Measurements from ENCODE around the gene C4orf50.

The C4orf50 gene

GRCh38 chr4:5884796-5885195 lies 133.4 kb downstream of the C4orf50 start:
- TF ChIP-seq EZH2 (optimal IDR thresholded peaks at IDR 0.05; ENCODE audit: low read depth, low read length) (no peak), EZH2phosphoT487 (IDR thresholded peaks at IDR 0.05; ENCODE audit: low read length) (no peak), CTCF (IDR thresholded peaks at IDR 0.05; ENCODE audit: low read length) (no peak)
- no peak overlapping the region for H2AFZ ChIP-seq (ENCODE audit: low read length)
- no peak for DNase-seq
- no peak overlapping the region for H3K27ac ChIP-seq (ENCODE audit: low read length)
- H3K4me1 ChIP-seq (ENCODE audit: low read length) = no peaks in the 10 kb centered on the region
- H4K20me1 ChIP-seq (ENCODE audit: insufficient read depth, low read length) = no peaks in the 10 kb centered on the region
- H3K4me3 ChIP-seq (ENCODE audit: low read length) = no peak overlapping the region
- no peak overlapping the region for H3K4me2 ChIP-seq (ENCODE audit: low read depth, low read length)
- no peaks in the 10 kb centered on the region for H3K79me2 ChIP-seq (ENCODE audit: low read length)
- no peaks in the 10 kb centered on the region for H3F3A ChIP-seq (ENCODE audit: insufficient read depth, low read length)
- H3K9me3 ChIP-seq (replicated peaks; ENCODE audit: insufficient read depth, low read length) = no peaks in the 10 kb centered on the region
- no peak overlapping the region for H3K9ac ChIP-seq (ENCODE audit: low read length)
- no peaks in the 10 kb centered on the region for H3K9me2 ChIP-seq (replicated peaks; ENCODE audit: insufficient read depth, low read length)
- no peaks in the 10 kb centered on the region for H3K36me3 ChIP-seq (replicated peaks; ENCODE audit: insufficient read depth, low read length)
- H3K27me3 ChIP-seq (replicated peaks; ENCODE audit: insufficient read depth, low read length) = peaks cover 31% of the 10 kb centered on the region

- H3K27me3 ChIP-seq (replicated peaks; ENCODE audit: insufficient read depth, low read length) = peaks cover 23% of the 10 kb centered on the region
- no peak for DNase-seq
- H4K20me1 ChIP-seq (ENCODE audit: insufficient read depth, low read length) = no peaks in the 10 kb centered on the region
- H3K27ac ChIP-seq (ENCODE audit: low read length) = no peak overlapping the region
- TF ChIP-seq CTCF (IDR thresholded peaks at IDR 0.05; ENCODE audit: low read length) (no peak), EZH2phosphoT487 (IDR thresholded peaks at IDR 0.05; ENCODE audit: low read length) (no peak), EZH2 (optimal IDR thresholded peaks at IDR 0.05; ENCODE audit: low read depth, low read length) (no peak)
- no peaks in the 10 kb centered on the region for H3K9me3 ChIP-seq (replicated peaks; ENCODE audit: insufficient read depth, low read length)
- H3K79me2 ChIP-seq (ENCODE audit: low read length) = no peaks in the 10 kb centered on the region
- H3K36me3 ChIP-seq (replicated peaks; ENCODE audit: insufficient read depth, low read length) = no peaks in the 10 kb centered on the region
- no peak overlapping the region for H2AFZ ChIP-seq (ENCODE audit: low read length)
- no peak overlapping the region for H3K4me2 ChIP-seq (ENCODE audit: low read depth, low read length)
- no peak overlapping the region for H3K4me3 ChIP-seq (ENCODE audit: low read length)
- H3K4me1 ChIP-seq (ENCODE audit: low read length) = no peaks in the 10 kb centered on the region
- H3F3A ChIP-seq (ENCODE audit: insufficient read depth, low read length) = no peaks in the 10 kb centered on the region
- H3K9ac ChIP-seq (ENCODE audit: low read length) = no peak overlapping the region
- no peaks in the 10 kb centered on the region for H3K9me2 ChIP-seq (replicated peaks; ENCODE audit: insufficient read depth, low read length)
Measured at GRCh38 chr4:5883916-5884315, 134.3 kb downstream of the C4orf50 start.

GRCh38 chr4:5882947-5883346 lies 135.3 kb downstream of the C4orf50 start:
- no peaks in the 10 kb centered on the region for H3K79me2 ChIP-seq (ENCODE audit: low read length)
- no peaks in the 10 kb centered on the region for H3K9me2 ChIP-seq (replicated peaks; ENCODE audit: insufficient read depth, low read length)
- no peaks in the 10 kb centered on the region for H3K36me3 ChIP-seq (replicated peaks; ENCODE audit: insufficient read depth, low read length)
- H3K4me2 ChIP-seq (ENCODE audit: low read depth, low read length) = no peak overlapping the region
- no peaks in the 10 kb centered on the region for H3K9me3 ChIP-seq (replicated peaks; ENCODE audit: insufficient read depth, low read length)
- H3F3A ChIP-seq (ENCODE audit: insufficient read depth, low read length) = no peaks in the 10 kb centered on the region
- H2AFZ ChIP-seq (ENCODE audit: low read length) = no peak overlapping the region
- no peak for TF ChIP-seq CTCF (IDR thresholded peaks at IDR 0.05; ENCODE audit: low read length)
- TF ChIP-seq EZH2phosphoT487 (IDR thresholded peaks at IDR 0.05; ENCODE audit: low read length) = no peak
- no peak for TF ChIP-seq EZH2 (optimal IDR thresholded peaks at IDR 0.05; ENCODE audit: low read depth, low read length)
- H4K20me1 ChIP-seq (ENCODE audit: insufficient read depth, low read length) = no peaks in the 10 kb centered on the region
- H3K4me3 ChIP-seq (ENCODE audit: low read length) = no peak overlapping the region
- H3K27ac ChIP-seq (ENCODE audit: low read length) = no peak overlapping the region
- H3K4me1 ChIP-seq (ENCODE audit: low read length) = no peaks in the 10 kb centered on the region
- no peak overlapping the region for H3K9ac ChIP-seq (ENCODE audit: low read length)
- H3K27me3 ChIP-seq (replicated peaks; ENCODE audit: insufficient read depth, low read length) = peaks cover 23% of the 10 kb centered on the region; the same call in 1 of the 2 replicates
- no peak for DNase-seq
